ENCODE data around the gene ADGRV1.
"Not testable (repeated sequence)": the region's sequence is repeated elsewhere in the genome, so short reads cannot be mapped to it uniquely, and the experiment has no call there.

ADGRV1 gene

DNA sequence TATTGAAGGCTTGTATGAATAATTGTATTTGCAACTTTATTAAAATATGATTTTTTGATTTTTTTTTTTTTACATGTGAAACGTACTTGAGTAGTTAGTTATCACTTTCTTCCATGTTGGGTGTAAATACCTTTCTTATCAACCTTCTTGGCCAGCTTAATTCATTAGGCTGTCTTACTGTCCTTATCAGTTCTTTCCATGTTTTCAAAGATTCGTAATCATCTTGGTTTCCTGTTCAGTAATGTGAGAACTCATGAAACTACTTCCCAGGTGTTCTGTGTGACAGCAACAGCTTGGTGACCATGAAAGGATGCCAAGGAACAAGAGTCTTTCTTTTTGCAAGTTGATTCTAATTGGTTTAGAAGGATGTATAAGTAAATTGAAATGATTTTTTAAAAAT, 100.0 kb downstream of the ADGRV1 start:
- TF ChIP-seq, protein P1, sequence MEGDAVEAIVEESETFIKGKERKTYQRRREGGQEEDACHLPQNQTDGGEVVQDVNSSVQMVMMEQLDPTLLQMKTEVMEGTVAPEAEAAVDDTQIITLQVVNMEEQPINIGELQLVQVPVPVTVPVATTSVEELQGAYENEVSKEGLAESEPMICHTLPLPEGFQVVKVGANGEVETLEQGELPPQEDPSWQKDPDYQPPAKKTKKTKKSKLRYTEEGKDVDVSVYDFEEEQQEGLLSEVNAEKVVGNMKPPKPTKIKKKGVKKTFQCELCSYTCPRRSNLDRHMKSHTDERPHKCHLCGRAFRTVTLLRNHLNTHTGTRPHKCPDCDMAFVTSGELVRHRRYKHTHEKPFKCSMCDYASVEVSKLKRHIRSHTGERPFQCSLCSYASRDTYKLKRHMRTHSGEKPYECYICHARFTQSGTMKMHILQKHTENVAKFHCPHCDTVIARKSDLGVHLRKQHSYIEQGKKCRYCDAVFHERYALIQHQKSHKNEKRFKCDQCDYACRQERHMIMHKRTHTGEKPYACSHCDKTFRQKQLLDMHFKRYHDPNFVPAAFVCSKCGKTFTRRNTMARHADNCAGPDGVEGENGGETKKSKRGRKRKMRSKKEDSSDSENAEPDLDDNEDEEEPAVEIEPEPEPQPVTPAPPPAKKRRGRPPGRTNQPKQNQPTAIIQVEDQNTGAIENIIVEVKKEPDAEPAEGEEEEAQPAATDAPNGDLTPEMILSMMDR (IDR thresholded peaks at IDR 0.05; ENCODE audit: insufficient read depth, low read depth, low read length, missing control alignments) = no peak
- H3K4me3 ChIP-seq (ENCODE audit: low read length) = no peak overlapping the region
- DNase-seq (ENCODE audit: low read depth) = no peak

DNA sequence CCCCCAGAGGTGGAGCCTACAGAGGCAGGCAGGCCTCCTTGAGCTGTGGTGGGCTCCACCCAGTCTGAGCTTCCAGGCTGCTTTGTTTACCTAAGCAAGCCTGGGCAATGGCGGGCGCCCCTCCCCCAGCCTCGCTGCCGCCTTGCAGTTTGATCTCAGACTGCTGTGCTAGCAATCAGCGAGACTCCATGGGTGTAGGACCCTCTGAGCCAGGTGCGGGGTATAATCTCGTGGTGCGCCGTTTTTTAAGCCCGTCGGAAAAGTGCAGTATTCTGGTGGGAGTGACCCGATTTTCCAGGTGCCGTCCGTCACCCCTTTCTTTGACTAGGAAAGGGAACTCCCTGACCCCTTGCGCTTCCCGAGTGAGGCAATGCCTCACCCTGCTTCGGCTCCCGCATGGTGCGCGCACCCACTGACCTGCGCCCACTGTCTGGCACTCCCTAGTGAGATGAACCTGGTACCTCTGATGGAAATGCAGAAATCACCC, 109.5 kb downstream of the ADGRV1 start:
- not testable (repeated sequence) for H3K4me3 ChIP-seq (ENCODE audit: low read length); DNase-seq (ENCODE audit: low read depth)

DNA sequence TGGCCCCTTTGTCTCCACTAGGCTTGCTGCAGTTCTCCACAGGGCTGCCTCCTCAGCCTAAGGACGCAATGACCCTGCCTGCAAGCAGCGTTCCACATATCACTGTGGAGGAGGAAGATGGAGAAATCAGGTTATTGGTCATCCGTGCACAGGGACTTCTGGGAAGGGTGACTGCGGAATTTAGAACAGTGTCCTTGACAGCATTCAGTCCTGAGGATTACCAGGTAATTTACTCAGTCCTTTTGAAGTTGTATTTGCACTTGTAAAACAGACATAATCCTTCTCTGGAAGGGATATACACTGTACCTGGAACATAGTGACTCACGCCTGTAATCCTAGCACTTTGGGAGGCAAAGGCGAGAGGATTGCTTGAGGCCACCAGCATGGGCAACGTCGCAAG, 116.6 kb downstream of the ADGRV1 start:
- no peak for DNase-seq (ENCODE audit: low read depth)
- H3K4me3 ChIP-seq (ENCODE audit: low read length) = no peak overlapping the region
- TF ChIP-seq, protein P1 (IDR thresholded peaks at IDR 0.05; ENCODE audit: insufficient read depth, low read depth, low read length, missing control alignments) = no peak

DNA sequence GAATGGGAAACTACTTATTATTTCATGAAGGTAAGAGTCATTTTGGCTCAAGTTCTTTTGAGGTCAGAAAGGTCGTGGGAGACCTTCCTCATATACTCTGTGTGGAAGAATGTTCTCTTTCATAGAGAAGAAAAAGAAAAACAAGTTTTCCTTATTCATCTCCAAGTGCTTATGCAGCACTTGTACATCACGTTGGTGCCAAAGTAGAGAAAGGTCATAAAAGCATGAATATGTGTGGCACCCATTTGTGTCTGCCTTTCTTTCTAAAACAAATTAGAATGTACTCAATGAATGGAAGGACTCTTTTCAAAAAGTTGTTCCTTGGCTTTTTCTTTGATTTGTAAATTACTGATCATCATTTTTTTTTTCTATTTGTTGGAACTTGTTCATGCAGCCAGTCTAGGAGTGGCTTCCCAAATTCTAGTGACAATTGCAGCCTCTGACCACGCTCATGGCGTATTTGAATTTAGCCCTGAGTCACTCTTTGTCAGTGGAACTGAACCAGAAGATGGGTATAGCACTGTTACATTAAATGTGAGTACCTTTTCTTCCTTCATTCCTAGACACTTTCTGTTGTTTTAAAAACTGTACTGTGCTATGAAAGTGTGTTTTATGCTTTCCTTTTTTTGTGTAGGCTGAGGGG, 122.4 kb downstream of the ADGRV1 start:
- TF ChIP-seq, protein P1 (IDR thresholded peaks at IDR 0.05; ENCODE audit: insufficient read depth, low read depth, low read length, missing control alignments) = no peak
- no peak overlapping the region for H3K4me3 ChIP-seq (ENCODE audit: low read length)
- DNase-seq (ENCODE audit: low read depth) = no peak

DNA sequence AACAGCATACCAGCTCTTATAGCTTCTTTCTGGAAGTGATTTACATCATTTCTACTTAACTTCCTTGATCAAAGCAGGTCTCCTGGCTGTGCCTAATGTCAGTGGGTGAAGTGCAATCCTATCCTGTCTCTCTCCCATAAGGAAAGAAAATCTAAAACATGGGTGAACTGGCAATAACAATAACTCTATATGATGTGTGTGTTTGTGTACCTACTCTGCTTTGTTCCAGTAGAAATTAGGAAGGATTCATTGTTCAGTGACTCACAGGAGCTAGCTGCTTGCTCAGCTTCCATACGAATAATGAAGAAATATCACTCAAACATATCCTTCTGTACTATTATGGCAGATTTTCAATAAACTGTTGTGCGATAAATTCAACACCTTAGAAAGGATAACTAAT, 123.7 kb downstream of the ADGRV1 start:
- no peak for DNase-seq (ENCODE audit: low read depth)
- no peak overlapping the region for H3K4me3 ChIP-seq (ENCODE audit: low read length)
- TF ChIP-seq, protein P1 (IDR thresholded peaks at IDR 0.05; ENCODE audit: insufficient read depth, low read depth, low read length, missing control alignments) = no peak

DNA sequence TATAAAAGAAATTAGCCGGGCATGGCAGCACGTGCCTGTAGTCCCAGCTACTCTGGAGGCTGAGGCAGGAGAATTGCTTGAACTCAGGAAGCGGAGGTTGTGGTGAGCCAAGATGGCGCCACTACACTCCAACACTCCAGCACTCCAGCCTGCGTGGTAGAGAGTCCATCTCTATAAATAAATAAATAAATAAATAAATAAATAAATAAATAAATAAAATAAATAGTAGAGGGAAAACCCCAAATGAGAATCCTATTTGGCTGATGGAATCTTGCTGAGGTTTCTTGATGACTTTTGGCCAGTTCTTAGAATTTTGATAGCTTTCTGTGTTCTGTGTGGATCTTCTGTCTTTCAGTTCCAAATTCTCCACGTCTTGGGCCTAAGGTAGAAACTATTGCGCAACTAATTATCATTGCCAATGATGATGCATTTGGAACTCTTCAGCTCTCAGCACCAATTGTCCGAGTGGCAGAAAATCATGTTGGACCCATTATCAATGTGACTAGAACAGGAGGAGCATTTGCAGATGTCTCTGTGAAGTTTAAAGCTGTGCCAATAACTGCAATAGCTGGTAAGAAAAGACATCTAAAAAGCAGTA, 126.9 kb downstream of the ADGRV1 start:
- TF ChIP-seq, protein P1 (IDR thresholded peaks at IDR 0.05; ENCODE audit: insufficient read depth, low read depth, low read length, missing control alignments) = no peak
- no peak overlapping the region for H3K4me3 ChIP-seq (ENCODE audit: low read length)
- no peak for DNase-seq (ENCODE audit: low read depth)

DNA sequence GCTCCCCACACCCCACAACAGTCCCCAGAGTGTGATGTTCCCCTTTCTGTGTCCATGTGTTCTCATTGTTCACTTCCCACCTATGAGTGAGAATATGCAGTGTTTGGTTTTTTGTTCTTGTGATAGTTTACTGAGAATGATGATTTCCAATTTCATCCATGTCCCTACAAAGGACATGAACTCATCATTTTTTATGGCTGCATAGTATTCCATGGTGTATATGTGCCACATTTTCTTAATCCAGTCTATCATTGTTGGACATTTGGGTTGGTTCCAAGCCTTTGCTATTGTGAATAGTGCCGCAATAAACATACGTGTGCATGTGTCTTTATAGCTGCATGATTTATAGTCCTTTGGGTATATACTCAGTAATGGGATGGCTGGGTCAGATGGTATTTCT, 127.8 kb downstream of the ADGRV1 start:
- H3K4me3 ChIP-seq (ENCODE audit: low read length); DNase-seq (ENCODE audit: low read depth): not testable (repeated sequence)

DNA sequence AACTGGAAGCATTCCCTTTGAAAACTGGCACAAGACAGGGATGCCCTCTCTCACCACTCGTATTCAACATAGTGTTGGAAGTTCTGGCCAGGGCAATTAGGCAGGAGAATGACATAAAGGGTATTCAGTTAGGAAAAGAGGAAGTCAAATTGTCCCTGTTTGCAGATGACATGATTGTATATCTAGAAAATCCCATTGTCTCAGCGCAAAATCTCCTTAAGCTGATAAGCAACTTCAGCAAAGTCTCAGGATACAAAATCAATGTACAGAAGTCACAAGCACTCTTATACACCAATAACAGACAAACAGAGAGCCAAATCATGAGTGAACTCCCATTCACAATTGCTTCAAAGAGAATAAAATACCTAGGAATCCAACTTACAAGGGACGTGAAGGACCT, 128.9 kb downstream of the ADGRV1 start:
- not testable (repeated sequence) for H3K4me3 ChIP-seq (ENCODE audit: low read length); DNase-seq (ENCODE audit: low read depth)

Data from epithelial cell of esophagus (primary cell).